HG03196 (cell line): ENCODE results near the gene CLEC4M.
"Not testable (repeated sequence)": the region's sequence is repeated elsewhere in the genome, so short reads cannot be mapped to it uniquely, and the experiment has no call there.

Experiments used
- ATAC-seq: cut with Tn5 transposase; IDR thresholded peaks from one replicate; pipeline ENCODE4 v1.9.1; 2021; ENCODE audit not compliant: unreplicated experiment

CLEC4M gene

DNA sequence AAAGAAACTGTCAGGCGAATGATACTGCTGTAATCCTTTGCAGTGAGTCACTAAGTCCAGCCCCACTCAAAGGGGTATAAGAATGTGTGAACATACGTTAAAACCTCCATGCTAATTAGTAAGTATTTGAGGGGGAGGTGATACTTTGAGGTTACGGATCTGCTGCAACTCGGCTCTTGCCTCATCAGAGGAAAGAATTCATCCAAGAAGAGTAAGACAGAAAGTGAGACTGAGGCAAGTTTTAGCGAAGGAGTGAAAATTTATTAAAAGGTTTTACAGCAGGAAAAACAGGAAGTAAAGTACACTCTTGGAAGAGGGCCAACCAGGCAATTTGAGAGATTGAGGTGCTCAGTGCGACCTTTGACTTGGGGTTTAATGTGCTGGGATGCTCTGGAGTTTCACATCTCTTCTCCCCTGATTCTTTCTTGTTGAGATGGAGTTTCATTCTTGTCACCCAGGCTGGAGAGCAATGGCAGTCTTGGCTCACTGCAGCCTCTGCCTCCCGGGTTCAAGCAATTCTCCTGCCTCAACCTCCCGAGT is 9.8 kb downstream of the CLEC4M start:
- no peak for ATAC-seq

DNA sequence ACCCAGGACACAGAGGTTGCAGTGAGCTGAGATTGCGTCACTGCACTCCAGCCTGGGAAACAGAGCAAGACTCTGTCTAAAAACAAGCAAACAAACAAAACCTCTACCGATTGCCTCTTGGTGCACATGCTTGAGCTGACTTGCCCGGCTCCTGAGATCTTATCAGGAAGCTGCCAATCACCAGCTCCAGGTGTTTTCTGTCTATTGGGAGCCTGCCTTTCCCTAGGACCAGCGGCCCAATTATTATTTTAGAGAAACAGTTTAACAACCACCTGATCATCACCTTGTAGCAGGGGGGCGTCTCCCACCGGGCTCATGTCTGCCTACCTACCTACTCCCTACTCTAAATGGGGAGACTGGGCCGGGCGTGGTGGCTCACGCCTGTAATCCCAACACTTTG is 10.8 kb downstream of the CLEC4M start:
- no peak for ATAC-seq

DNA sequence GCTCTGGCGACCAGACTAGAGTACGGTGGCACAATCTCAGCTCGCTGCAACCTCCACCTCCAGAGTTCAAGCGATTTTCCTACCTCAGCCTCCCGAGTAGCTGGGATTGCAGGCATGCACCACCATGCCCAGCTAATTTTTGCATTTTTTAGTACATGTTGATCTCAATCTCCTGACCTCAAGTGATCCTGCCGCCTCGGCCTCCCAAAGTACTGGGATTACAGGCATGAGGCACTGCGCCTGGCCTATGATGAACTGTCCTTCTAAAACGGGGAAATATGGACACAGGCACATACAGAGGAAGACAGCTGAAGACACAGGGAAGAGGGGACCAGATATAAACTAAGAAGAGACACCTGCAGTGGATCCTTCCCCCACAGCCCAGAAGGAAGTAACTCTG is 12.7 kb downstream of the CLEC4M start:
- no peak for ATAC-seq

DNA sequence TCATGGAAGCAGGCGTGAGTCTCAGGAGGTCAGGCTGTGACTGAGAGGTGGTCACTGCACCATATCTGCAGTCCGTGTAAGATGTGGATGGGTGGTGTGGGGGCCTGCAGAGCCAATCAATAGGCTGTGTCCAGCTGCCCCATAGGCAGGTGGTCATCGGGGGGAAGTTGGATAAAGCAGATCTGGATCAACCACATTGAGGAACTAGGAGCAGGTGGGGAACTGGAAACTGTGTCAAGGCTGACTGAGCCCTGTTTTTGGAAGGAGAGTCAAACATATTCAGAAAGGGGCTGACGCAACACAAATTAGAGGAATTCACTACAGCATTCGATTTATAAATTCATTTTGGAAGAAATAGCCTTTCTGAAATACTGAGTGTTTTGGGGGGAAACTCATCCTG is 15.0 kb downstream of the CLEC4M start:
- no peak for ATAC-seq

GRCh38 chr19:7779631-7780486 is 16.8 kb downstream of the CLEC4M start:
- ATAC-seq: no peak

DNA sequence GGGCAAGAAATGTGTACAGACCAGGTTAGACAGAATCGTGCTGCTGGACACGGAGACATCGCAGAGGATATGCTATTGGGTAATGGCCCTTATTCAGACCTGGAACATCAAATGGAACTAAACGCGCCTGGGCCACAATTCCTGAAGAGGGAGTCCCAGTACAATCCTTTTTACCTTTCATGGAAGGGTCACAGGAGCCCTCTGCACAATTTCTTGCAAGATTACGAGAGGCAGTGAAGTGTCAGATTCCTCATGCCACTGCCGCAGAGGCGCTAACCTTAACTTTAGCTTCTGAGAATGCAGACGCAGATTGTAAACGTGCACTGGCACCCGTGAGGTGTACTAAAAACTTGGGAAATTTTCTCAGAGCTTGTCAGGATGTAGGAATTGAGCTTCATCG is 18.1 kb downstream of the CLEC4M start:
- no peak for ATAC-seq

DNA sequence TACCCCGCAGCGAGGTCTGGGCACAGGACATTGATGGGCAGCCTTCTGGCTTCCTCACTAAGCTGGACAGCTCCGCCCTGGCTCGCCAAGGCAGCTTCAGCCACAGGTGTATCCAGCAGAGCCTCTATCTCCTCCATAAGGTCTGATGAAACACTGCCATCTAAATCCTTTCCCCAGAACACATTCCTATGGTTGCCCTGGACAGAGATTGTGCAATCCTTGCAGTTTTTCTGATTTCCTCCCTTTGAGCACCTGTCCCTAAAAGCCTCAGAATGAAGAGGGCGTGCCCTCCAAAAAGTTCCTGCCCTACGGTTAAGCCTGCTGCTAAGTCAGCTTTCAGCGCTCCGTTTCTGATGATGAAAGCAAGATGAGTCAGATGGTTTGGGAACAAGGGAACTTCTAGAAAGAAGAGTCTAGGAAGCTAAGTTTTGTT is 21.0 kb downstream of the CLEC4M start:
- ATAC-seq: no peak

DNA sequence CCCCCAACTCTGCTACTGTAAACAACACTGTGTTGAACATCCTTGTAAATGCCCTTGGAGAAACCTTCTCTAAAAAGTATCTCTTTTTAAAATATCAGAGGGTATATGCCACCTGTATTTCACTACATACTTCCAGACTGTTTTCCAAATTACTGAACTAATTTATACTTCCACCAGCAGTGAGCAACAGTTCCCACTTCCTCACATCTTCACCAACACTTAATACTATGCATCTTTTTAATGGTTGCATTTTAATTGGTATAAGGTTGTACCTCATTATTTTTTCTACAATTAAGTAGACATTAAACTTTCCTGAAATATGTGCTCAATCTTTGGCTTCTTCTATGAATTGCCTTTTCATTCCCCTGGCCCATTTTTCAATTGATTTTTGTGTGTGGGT is 21.8 kb downstream of the CLEC4M start:
- ATAC-seq: no peak

DNA sequence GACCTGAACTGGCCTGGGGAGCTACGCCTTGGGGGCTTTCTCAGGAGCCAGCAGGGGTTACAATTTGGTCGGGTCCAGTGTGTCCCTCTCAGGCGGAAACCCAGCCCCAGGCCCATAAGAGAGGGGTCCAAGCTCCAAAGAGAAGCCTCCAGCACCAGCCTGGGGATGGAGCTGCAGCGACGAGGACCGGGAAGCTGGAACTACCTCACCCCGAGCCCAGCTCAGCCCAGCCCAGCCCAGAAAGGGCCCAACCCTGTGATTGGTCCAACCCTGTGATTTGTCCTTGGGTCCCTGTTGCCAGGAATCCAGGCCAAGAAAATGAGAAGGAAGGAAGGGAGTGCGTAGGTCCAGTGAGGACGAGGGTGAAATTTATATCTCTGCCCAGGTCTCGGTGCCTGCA is 24.1 kb downstream of the CLEC4M start:
- no peak for ATAC-seq

- ATAC-seq: no peak
These were observed 24.6 kb downstream of the CLEC4M start for GRCh38 chr19:7787602-7788177.

GRCh38 chr19:7788178-7788932 is 25.3 kb downstream of the CLEC4M start:
- ATAC-seq: no peak

DNA sequence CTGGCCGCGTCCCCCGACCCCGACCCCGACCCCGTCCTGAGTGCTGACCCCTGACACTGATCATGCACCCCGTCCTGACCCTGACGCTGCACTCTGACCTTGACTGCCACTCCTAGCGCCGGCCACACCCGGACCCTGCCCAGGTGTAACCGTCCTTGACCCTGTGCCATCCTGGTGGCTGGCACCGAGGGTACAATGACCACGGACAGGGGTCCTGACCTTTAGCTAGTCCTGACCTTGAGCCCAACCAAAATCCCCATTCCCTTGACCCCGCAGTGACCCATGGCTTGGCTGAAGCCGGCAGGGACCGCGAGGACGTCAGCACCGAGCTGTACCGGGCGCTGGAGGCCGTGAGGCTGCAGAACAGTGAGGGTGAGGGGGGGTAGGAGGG is 25.9 kb downstream of the CLEC4M start:
- no peak for ATAC-seq

GRCh38 chr19:7789447-7789846 is 26.4 kb downstream of the CLEC4M start:
- no peak for ATAC-seq

GRCh38 chr19:7790416-7790815 is 27.4 kb downstream of the CLEC4M start:
- no peak for ATAC-seq

- ATAC-seq: no peak
These were observed 29.2 kb downstream of the CLEC4M start for GRCh38 chr19:7792281-7792680.

DNA sequence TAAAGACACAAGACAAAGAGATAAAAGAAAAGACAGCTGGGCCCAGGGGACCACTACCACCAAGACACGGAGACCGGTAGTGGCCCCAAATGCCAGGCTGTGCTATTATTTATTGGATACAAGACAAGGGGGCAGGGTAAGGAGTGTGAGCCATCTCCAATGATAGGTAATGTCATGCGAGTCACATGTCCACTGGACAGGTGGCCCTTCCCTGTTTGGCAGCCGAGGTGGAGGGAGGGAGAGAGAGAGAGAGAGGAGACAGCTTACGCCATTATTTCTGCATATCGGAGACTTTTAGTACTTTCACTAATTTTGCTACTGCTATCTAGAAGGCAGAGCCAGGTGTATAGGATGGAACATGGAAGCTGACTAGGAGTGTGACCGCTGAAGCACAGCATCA is 29.7 kb downstream of the CLEC4M start:
- not testable (repeated sequence) for ATAC-seq

- no peak for ATAC-seq
These were observed 30.4 kb downstream of the CLEC4M start for GRCh38 chr19:7793493-7793892.

DNA sequence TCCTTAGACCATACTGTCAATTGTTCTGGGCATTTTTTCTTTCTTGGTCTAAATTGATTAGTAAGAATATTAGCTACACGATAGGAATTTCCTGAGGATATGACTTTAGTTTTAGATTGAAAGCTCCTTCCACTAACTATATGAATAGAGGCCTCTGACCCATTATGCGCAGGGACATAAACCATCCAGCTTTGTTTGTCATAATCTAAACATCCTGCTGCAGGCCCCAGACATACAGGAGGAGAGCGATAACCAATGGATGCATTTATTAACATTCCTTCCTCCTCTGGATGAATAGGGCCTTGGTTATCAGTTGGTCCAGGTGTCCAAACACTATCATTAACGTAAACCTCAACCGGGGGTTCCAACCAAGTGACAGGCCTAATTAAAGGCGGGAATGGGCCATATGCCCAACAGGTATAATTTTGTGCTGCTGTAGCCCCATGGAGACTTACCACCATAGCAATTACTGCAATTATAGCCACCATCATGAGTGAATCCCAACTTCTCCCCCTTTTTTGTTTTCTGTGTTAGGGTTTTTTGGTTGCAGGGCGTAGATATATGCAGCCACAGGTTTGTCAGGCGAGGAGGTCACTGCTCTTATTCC is 32.6 kb downstream of the CLEC4M start:
- no peak for ATAC-seq

GRCh38 chr19:7799640-7800355 is 36.8 kb downstream of the CLEC4M start:
- no peak for ATAC-seq

DNA sequence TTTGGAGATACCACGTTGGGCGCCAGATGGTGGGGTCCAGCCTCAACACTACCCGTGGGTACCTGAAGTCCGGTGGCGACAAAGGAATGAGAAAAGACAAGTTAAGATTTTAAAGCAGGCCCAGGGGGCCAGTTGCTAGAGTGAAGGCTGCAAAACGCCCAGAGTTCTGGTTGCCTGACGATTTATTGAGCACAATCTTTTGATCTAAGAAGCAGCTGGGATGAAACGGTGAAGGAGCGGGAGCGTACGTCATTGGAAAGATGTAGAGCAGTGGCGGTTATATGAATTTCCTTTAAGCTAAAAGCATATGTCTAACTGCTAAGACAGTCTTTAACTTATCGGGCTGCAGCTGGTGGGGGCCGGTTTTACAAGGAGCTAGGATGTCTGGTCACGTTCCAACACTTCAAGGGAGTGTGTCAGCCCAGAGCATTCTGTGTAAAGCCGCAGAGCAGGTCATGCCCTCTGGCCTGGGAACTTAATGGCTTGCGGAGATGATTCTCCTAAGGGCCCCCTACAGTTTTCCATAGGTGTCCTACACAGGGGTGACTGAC is 38.1 kb downstream of the CLEC4M start:
- no peak for ATAC-seq
